Nephron (organoid): ENCODE data around the gene MAD2L1.
A peak's percentile ranks its signal among the peaks of the same experiment; 100 is the strongest.

Experiments used
- H3K27ac Mint-ChIP-seq, 3 experiments: 2 replicates each; pipeline ENCODE4 v1.8.0; 2020; ENCODE audit warnings: mixed read lengths in 3 of 3, mild to moderate bottlenecking in 2 of 3, moderate library complexity in 1 of 3
- H3K27me3 Mint-ChIP-seq: 2 replicates; pipeline ENCODE4 v1.8.0; 2021; ENCODE audit warnings: low read depth, mild to moderate bottlenecking, moderate library complexity, mixed read lengths
- H3K36me3 Mint-ChIP-seq: 2 replicates; pipeline ENCODE4 v1.8.0; 2020; ENCODE audit warnings: low read depth, mixed read lengths
- H3K4me1 Mint-ChIP-seq: 2 replicates; pipeline ENCODE4 v1.8.0; 2020; ENCODE audit warnings: mixed read lengths
- H3K4me3 Mint-ChIP-seq, 3 experiments: 2 replicates each; pipeline ENCODE4 v1.8.0; 2020; ENCODE audit warnings: mild to moderate bottlenecking in 3 of 3, mixed read lengths in 3 of 3, moderate library complexity in 2 of 3
- H3K9me3 Mint-ChIP-seq: 2 replicates; pipeline ENCODE4 v1.8.0; 2020; ENCODE audit warnings: mixed read lengths
- TF ChIP-seq, protein P1 (sequence below), 3 experiments: fragments of 200-600 bp; sonication (generic); IDR thresholded peaks; one replicate each; pipeline ENCODE4 v1.5.0; 2021; ENCODE audit warnings: antibody characterized with exemption in 3 of 3; ENCODE audit not compliant: unreplicated experiment in 3 of 3

The MAD2L1 gene

GRCh38 chr4:120049732-120050494 lies 16.7 kb downstream of the MAD2L1 start:
- H3K27ac Mint-ChIP-seq: peak overlapping the region; percentile 27 to 84 (median 77)
- no peaks in the 10 kb centered on the region for H3K36me3 Mint-ChIP-seq
- TF ChIP-seq, protein P1, sequence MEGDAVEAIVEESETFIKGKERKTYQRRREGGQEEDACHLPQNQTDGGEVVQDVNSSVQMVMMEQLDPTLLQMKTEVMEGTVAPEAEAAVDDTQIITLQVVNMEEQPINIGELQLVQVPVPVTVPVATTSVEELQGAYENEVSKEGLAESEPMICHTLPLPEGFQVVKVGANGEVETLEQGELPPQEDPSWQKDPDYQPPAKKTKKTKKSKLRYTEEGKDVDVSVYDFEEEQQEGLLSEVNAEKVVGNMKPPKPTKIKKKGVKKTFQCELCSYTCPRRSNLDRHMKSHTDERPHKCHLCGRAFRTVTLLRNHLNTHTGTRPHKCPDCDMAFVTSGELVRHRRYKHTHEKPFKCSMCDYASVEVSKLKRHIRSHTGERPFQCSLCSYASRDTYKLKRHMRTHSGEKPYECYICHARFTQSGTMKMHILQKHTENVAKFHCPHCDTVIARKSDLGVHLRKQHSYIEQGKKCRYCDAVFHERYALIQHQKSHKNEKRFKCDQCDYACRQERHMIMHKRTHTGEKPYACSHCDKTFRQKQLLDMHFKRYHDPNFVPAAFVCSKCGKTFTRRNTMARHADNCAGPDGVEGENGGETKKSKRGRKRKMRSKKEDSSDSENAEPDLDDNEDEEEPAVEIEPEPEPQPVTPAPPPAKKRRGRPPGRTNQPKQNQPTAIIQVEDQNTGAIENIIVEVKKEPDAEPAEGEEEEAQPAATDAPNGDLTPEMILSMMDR (IDR thresholded peaks at IDR 0.05; ENCODE audit: unreplicated experiment in 3 of 3): peak; percentile 82 to 83 (median 83)
- H3K4me1 Mint-ChIP-seq: peaks cover 40% of the 10 kb centered on the region
- no peak overlapping the region for H3K4me3 Mint-ChIP-seq
- no peaks in the 10 kb centered on the region for H3K27me3 Mint-ChIP-seq
- peaks cover 7% of the 10 kb centered on the region for H3K9me3 Mint-ChIP-seq

DNA sequence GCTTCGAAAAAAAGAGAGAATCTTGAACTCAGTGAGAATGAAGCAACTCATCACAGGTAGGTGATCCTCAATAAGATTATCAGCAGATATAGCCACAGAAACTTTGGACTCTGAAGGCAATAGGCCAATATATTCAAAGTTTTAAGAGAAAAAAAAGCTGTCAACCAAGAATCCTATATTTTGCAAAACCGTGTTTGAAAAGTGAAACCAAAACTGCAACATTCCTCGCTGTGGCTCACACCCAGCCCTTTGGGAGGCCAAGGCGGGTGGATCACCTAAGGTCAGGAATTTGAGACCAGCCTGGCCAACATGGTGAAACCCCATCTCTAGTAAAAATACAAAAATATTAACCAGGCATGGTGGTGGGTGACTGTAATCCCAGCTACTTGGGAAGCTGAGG lies 22.8 kb downstream of the MAD2L1 start:
- H3K27ac Mint-ChIP-seq: no peak overlapping the region
- no peaks in the 10 kb centered on the region for H3K27me3 Mint-ChIP-seq
- peaks cover 17% of the 10 kb centered on the region for H3K9me3 Mint-ChIP-seq
- no peak overlapping the region for H3K4me3 Mint-ChIP-seq
- TF ChIP-seq, protein P1 (IDR thresholded peaks at IDR 0.05; ENCODE audit: unreplicated experiment in 3 of 3): no peak
- no peaks in the 10 kb centered on the region for H3K36me3 Mint-ChIP-seq
- no peaks in the 10 kb centered on the region for H3K4me1 Mint-ChIP-seq

GRCh38 chr4:120037411-120037810 lies 29.2 kb downstream of the MAD2L1 start:
- H3K27ac Mint-ChIP-seq: peak overlapping the region in 2 of 3 experiments; percentile 34 to 37
- no peaks in the 10 kb centered on the region for H3K4me1 Mint-ChIP-seq
- no peaks in the 10 kb centered on the region for H3K9me3 Mint-ChIP-seq

GRCh38 chr4:120034913-120035312 lies 31.7 kb downstream of the MAD2L1 start:
- TF ChIP-seq, protein P1 (IDR thresholded peaks at IDR 0.05; ENCODE audit: unreplicated experiment in 3 of 3): no peak
- H3K4me1 Mint-ChIP-seq: no peaks in the 10 kb centered on the region
- no peaks in the 10 kb centered on the region for H3K36me3 Mint-ChIP-seq
- peaks cover 4% of the 10 kb centered on the region for H3K27me3 Mint-ChIP-seq
- H3K27ac Mint-ChIP-seq: peak overlapping the region in 1 of 3 experiments; percentile 16
- no peaks in the 10 kb centered on the region for H3K9me3 Mint-ChIP-seq
- H3K4me3 Mint-ChIP-seq: no peak overlapping the region

More at GRCh38 chr4:120037411-120037810, 29.2 kb downstream of the MAD2L1 start:
- TF ChIP-seq, protein P1 (IDR thresholded peaks at IDR 0.05; ENCODE audit: unreplicated experiment in 3 of 3): no peak
- H3K36me3 Mint-ChIP-seq: no peaks in the 10 kb centered on the region
- no peak overlapping the region for H3K4me3 Mint-ChIP-seq
- peaks cover 4% of the 10 kb centered on the region for H3K27me3 Mint-ChIP-seq

DNA sequence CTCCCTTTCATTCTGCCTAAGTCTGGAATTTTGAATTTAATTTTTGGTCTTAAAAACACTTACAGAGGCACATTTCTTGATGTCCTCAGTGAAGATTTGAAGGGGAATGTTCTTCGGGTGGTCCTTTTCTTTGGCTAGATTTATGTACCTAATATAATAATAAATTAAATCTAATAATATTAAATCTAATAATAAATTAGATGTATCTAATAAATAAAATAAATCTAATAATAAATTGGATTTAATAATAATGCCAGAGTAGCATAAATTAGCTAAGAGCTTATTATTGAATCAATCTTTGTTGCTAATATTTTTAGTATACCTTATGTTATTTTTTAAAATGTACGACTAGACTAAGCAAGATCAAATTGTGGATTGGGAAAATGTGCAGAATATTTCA lies 39.8 kb downstream of the MAD2L1 start:
- H3K27ac Mint-ChIP-seq: no peak overlapping the region
- no peaks in the 10 kb centered on the region for H3K27me3 Mint-ChIP-seq
- no peaks in the 10 kb centered on the region for H3K36me3 Mint-ChIP-seq
- no peak overlapping the region for H3K4me3 Mint-ChIP-seq
- TF ChIP-seq, protein P1 (IDR thresholded peaks at IDR 0.05; ENCODE audit: unreplicated experiment in 3 of 3): no peak
- H3K9me3 Mint-ChIP-seq: no peaks in the 10 kb centered on the region
- peaks cover 5% of the 10 kb centered on the region for H3K4me1 Mint-ChIP-seq

DNA sequence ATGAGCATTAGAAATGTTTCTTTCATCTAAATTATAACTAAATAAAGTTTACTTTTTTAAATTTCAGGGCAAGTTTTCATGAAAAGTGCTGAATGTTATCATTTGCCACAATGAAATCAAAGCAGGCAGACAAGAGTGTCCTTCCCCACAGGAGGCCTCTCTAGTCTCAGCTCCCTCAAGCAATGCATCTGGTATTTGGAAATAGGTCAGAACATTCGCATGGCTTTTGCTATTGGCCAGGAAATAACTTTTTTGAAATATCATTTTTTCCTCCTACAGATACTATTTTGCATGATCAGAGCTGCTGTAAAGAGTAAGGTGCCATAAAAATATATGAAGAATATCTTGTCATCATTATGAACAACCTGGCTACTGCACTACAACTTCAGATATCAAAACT lies 41.1 kb downstream of the MAD2L1 start:
- TF ChIP-seq, protein P1 (IDR thresholded peaks at IDR 0.05; ENCODE audit: unreplicated experiment in 3 of 3): no peak
- no peaks in the 10 kb centered on the region for H3K27me3 Mint-ChIP-seq
- H3K4me3 Mint-ChIP-seq: no peak overlapping the region
- H3K27ac Mint-ChIP-seq: no peak overlapping the region
- peaks cover 5% of the 10 kb centered on the region for H3K4me1 Mint-ChIP-seq
- H3K9me3 Mint-ChIP-seq: no peaks in the 10 kb centered on the region
- H3K36me3 Mint-ChIP-seq: no peaks in the 10 kb centered on the region
